Liver (tissue), 9 donors: ENCODE measurements around the gene STEAP2. TPM values are rescaled to one million over a fixed set of nuclear protein-coding genes. Genes with fewer than 3 reads are reported as not detected.
A peak's percentile ranks its signal among the peaks of the same experiment; 100 is the strongest.

Experiments used
- DNase-seq: peaks from one replicate; pipeline ENCODE4 v3.0.0-alpha.2; 2017; ENCODE audit warnings: low spot score
- H3K27ac ChIP-seq, 2 donors: one replicate each; pipeline ENCODE4 v1.7.0; 2013; ENCODE audit warnings: inconsistent platforms in 2 of 2, low read length in 2 of 2, control low read depth in 1 of 2, low read depth in 1 of 2, mild to moderate bottlenecking in 1 of 2
- H3K27me3 ChIP-seq, 4 donors: one replicate each; pipeline versions ENCODE4 v1.6.1 to v1.7.0; 2013; ENCODE audit warnings: low read length in 3 of 4, inconsistent platforms in 1 of 4, mild to moderate bottlenecking in 1 of 4, moderate library complexity in 1 of 4; ENCODE audit not compliant: control insufficient read depth in 4 of 4, insufficient read depth in 4 of 4
- H3K36me3 ChIP-seq, 4 donors: one replicate each; pipeline versions ENCODE4 v1.6.1 to v1.7.0; 2013; ENCODE audit warnings: low read length in 3 of 4, mild to moderate bottlenecking in 3 of 4, low read depth in 1 of 4, moderate library complexity in 1 of 4; ENCODE audit not compliant: control insufficient read depth in 4 of 4, insufficient read depth in 3 of 4
- H3K4me1 ChIP-seq, 4 donors: one replicate each; pipeline versions ENCODE4 v1.6.1 to v1.7.0; 2013; ENCODE audit warnings: low read length in 3 of 4, mild to moderate bottlenecking in 3 of 4, moderate library complexity in 1 of 4; ENCODE audit not compliant: control insufficient read depth in 4 of 4, insufficient read depth in 4 of 4
- H3K4me3 ChIP-seq, 3 donors: one replicate each; pipeline versions ENCODE4 v1.6.1 to v1.7.0; 2013; ENCODE audit warnings: low read length in 3 of 3, control low read depth in 1 of 3, low read depth in 1 of 3, mild to moderate bottlenecking in 1 of 3
- H3K9ac ChIP-seq, 2 donors: one replicate each; pipeline ENCODE4 v1.7.0; 2013; ENCODE audit warnings: low read length in 2 of 2, mild to moderate bottlenecking in 2 of 2, moderate library complexity in 2 of 2, control low read depth in 1 of 2, low read depth in 1 of 2
- H3K9me3 ChIP-seq, 4 donors: one replicate each; pipeline versions ENCODE4 v1.6.1 to v1.7.0; 2013; ENCODE audit warnings: low read length in 3 of 4; ENCODE audit not compliant: control insufficient read depth in 4 of 4
- FOXA1 ChIP-seq: IDR thresholded peaks from 2 replicates; pipeline ENCODE4 v1.6.1; 2016; ENCODE audit warnings: antibody characterized with exemption
- FOXA2 ChIP-seq: IDR thresholded peaks from 2 replicates; pipeline ENCODE4 v1.6.1; 2016; ENCODE audit warnings: antibody characterized with exemption
- GABPA ChIP-seq, 2 donors: IDR thresholded peaks in 1 of 2; conservative IDR thresholded peaks in 1 of 2; 2 replicates each; pipeline ENCODE4 v1.6.1; 2016; ENCODE audit warnings: antibody characterized with exemption in 2 of 2, mild to moderate bottlenecking in 1 of 2, moderate library complexity in 1 of 2
- HNF4A ChIP-seq, 2 donors: conservative IDR thresholded peaks; 2 replicates each; pipeline ENCODE4 v1.6.1; 2016; ENCODE audit warnings: antibody characterized with exemption in 2 of 2, mild to moderate bottlenecking in 2 of 2
- HNF4G ChIP-seq: IDR thresholded peaks from 2 replicates; pipeline ENCODE4 v1.6.1; 2016; ENCODE audit warnings: antibody characterized with exemption
- JUND ChIP-seq, 2 donors: IDR thresholded peaks; 2 replicates each; pipeline ENCODE4 v1.6.1; 2016; ENCODE audit warnings: antibody characterized with exemption in 2 of 2
- MAX ChIP-seq: IDR thresholded peaks from 2 replicates; pipeline ENCODE4 v1.6.1; 2016; ENCODE audit warnings: antibody characterized with exemption
- NR2F2 ChIP-seq: IDR thresholded peaks from 2 replicates; pipeline ENCODE4 v1.6.1; 2016; ENCODE audit warnings: antibody characterized with exemption
- RAD21 ChIP-seq, 2 donors: IDR thresholded peaks; 2 replicates each; pipeline ENCODE4 v1.6.1; 2016; ENCODE audit warnings: antibody characterized with exemption in 2 of 2, mild to moderate bottlenecking in 2 of 2
- REST ChIP-seq: IDR thresholded peaks from 2 replicates; pipeline ENCODE4 v1.6.1; 2016; ENCODE audit warnings: antibody characterized with exemption, mild to moderate bottlenecking
- RXRA ChIP-seq, 2 donors: IDR thresholded peaks; 2 replicates each; pipeline ENCODE4 v1.6.1; 2017 to 2018; ENCODE audit warnings: antibody characterized with exemption in 2 of 2, mild to moderate bottlenecking in 1 of 2
- SP1 ChIP-seq: IDR thresholded peaks from 2 replicates; pipeline ENCODE4 v1.6.1; 2018; ENCODE audit warnings: antibody characterized with exemption, mild to moderate bottlenecking
- YY1 ChIP-seq: IDR thresholded peaks from 2 replicates; pipeline ENCODE4 v1.6.1; 2016; ENCODE audit warnings: antibody characterized with exemption, mild to moderate bottlenecking
- WGBS: extraction: QIAGEN DNeasy Blood & Tissue Kit; methylation state at CpG from one replicate; pipeline ENCODE4 v1.1.7; 2013; 5-methylcytosine and 5-hydroxymethylcytosine counted together
- polyA plus RNA-seq, 2 donors: library from polyadenylated mRNA; stranded (reverse) in 1 of 2; unstranded in 1 of 2; fragments of 200-250 nt in 1 of 2; fragments of >200 nt in 1 of 2; fragmentation: Nextera tagmentation in 1 of 2; extraction: Ambion mirVana in 1 of 2; gene quantifications; one replicate each; pipeline versions ENCODE4 v1.2.1 to v1.2.3, GENCODE V29; 2013 to 2015
- total RNA-seq, 2 donors: library from RNA; depleted of rRNA; stranded (reverse); fragments of >200 nt; gene quantifications; one replicate each; pipeline ENCODE4 v1.2.3, GENCODE V29; 2014
- TF ChIP-seq, protein P1 (sequence below): IDR thresholded peaks from 2 replicates; pipeline ENCODE4 v1.6.1; 2016; ENCODE audit warnings: antibody characterized with exemption
- TF ChIP-seq, protein P2 (sequence below): fragments of 150-350 bp; IDR thresholded peaks from 2 replicates; pipeline ENCODE4 v1.5.1; 2017; ENCODE audit warnings: improper control_type of control experiment, low read depth, low read length; ENCODE audit not compliant: missing input control
- donor health status: healthy.
- donor health status: healthy.
- donor health status: healthy.
- donor health status: healthy.
- donor health status: healthy.

STEAP2 gene
- total and polyA plus RNA-seq, 4 donors, result 1.2 to 25.9 (median 5.2) TPM

GRCh38 chr7:90243556-90243955 lies 32.0 kb downstream of the STEAP2 start (continued):
- TF ChIP-seq REST (no peak), FOXA1 (no peak), HNF4G (no peak), RXRA (IDR thresholded peaks at IDR 0.05) (no peak), MAX (no peak)

- Histone ChIP-seq H3K9me3 (no peaks in the 10 kb centered on the region), H3K4me1 (peaks cover 0 to 16% (median 13%) of the 10 kb centered on the region in 4 donors), H3K27me3 (no peaks in the 10 kb centered on the region), H3K9ac (peak overlapping the region; percentile 36 to 83), H3K27ac (peak overlapping the region in 1 of 2 donors; percentile 62), H3K36me3 (no peaks in the 10 kb centered on the region), H3K4me3 (peak overlapping the region; percentile 71 to 88 (median 85))
- no peak for DNase-seq
- WGBS, result 21% methylated on average over 6 of the region's 6 CpGs
- TF ChIP-seq REST (no peak), HNF4G (no peak)
These were observed 33.0 kb downstream of the STEAP2 start for GRCh38 chr7:90244565-90244908.

DNA sequence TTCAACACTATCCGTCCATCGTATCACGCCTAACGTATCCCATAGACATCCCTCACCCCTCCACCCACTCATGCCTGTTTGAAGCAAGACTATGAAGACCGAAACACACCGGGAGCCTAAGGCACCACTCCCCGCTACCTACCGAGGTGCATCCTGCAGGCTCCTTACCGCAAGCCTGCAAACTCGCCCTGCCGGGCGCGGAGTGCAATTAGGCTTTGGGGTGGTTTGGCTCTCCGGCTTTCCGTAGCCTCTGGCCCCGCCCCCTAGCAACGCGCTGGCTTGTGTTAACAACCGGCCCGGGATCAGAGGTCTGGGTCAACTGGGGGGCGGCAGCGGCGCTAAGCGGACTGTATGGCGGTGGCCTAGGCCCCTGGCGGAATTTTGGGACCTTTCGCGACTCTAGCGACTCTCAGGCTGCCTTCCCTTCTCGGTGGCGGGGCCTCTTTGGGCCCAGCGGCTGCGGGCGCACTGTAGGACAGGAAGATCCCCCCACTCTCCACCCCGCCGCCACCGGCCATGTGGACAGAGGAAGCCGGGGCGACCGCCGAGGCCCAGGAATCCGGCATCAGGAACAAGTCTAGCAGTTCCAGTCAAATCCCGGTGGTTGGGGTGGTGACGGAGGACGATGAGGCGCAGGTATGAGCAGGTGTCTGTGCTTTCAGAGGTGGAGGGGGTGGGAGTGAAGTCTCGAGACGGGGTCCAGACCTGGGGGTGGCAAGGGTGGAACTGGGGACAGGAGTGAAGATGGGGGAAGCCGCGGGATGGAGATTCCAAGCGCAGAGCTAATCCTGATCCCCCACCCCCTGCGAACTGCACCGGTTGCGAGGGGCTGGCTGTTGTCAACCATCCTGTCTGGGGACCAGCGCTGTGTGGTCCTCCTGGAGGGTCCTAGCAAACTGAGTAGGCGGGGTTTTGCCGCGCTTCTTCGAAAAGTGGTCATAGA lies 33.6 kb downstream of the STEAP2 start, which contains the start of gene CFAP69:
Gene CFAP69, plus strand, starts transcription at position 266 of the 943 bp plus-strand sequence. Its CDS starts 251 bp downstream, at position 517.
- Histone ChIP-seq H3K27ac (peak within 1 kb of the TSS in 1 of 2 donors; percentile 62), H3K36me3 (no peaks in the 10 kb centered on the region), H3K4me3 (peak within 1 kb of the TSS; percentile 71 to 88 (median 85)), H3K9ac (peak within 1 kb of the TSS; percentile 36 to 83), H3K4me1 (peaks cover 0 to 16% (median 13%) of the 10 kb centered on the region in 4 donors), H3K9me3 (no peaks in the 10 kb centered on the region), H3K27me3 (no peaks in the 10 kb centered on the region)
- under 1% methylated on average over 59 of the region's 59 CpGs for WGBS
- peak; percentile 90 for DNase-seq
- TF ChIP-seq SP1 (peak; percentile 71), FOXA1 (peak; percentile 18), HNF4G (no peak), HNF4A (conservative IDR thresholded peaks at IDR 0.05) (peak; percentile 47 to 69), GABPA (IDR thresholded peaks at IDR 0.05 in 1 of 2, conservative IDR thresholded peaks at IDR 0.05 in 1 of 2) (no peak), NR2F2 (peak; percentile 98), RAD21 (IDR thresholded peaks at IDR 0.05) (peak; percentile 57 to 72), JUND (IDR thresholded peaks at IDR 0.05) (no peak), YY1 (peak; percentile 89), RXRA (IDR thresholded peaks at IDR 0.05) (peak; percentile 86 to 88), FOXA2 (no peak)
- TF ChIP-seq, protein P1, sequence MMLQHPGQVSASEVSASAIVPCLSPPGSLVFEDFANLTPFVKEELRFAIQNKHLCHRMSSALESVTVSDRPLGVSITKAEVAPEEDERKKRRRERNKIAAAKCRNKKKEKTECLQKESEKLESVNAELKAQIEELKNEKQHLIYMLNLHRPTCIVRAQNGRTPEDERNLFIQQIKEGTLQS, result peak; percentile 66
- TF ChIP-seq, protein P2, sequence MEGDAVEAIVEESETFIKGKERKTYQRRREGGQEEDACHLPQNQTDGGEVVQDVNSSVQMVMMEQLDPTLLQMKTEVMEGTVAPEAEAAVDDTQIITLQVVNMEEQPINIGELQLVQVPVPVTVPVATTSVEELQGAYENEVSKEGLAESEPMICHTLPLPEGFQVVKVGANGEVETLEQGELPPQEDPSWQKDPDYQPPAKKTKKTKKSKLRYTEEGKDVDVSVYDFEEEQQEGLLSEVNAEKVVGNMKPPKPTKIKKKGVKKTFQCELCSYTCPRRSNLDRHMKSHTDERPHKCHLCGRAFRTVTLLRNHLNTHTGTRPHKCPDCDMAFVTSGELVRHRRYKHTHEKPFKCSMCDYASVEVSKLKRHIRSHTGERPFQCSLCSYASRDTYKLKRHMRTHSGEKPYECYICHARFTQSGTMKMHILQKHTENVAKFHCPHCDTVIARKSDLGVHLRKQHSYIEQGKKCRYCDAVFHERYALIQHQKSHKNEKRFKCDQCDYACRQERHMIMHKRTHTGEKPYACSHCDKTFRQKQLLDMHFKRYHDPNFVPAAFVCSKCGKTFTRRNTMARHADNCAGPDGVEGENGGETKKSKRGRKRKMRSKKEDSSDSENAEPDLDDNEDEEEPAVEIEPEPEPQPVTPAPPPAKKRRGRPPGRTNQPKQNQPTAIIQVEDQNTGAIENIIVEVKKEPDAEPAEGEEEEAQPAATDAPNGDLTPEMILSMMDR, result peak; percentile 50
